GM10248 (cell line): ENCODE results near the gene DNPH1.

ENCODE experiments used
- CTCF ChIA-PET: fragments of 300-600 bp; sonication (Branson Sonifier 250); formaldehyde crosslinking; extraction: SDS; loops from one replicate; lab custom pipeline; 2021; ENCODE audit warnings: antibody characterized with exemption; lab: Yijun Ruan, JAX
- POLR2A ChIA-PET: fragments of 350-650 bp; sonication (Branson Sonifier 250); formaldehyde crosslinking; extraction: SDS; loops from one replicate; lab custom pipeline; 2020; ENCODE audit warnings: antibody characterized with exemption; lab: Yijun Ruan, JAX
- DNase-seq: peaks from one replicate; pipeline ENCODE4 v3.0.0; 2012; ENCODE audit errors: extremely low spot score
- CTCF ChIP-seq: IDR thresholded peaks from 2 replicates; pipeline ENCODE4 v1.5.1; 2012; ENCODE audit warnings: mild to moderate bottlenecking, low read depth; ENCODE audit errors: extremely low read depth, missing control alignments, control extremely low read depth

DNPH1 gene

GRCh38 chr6:43256670-43257366 lies 27.5 kb upstream of the DNPH1 start:
- POLR2A ChIA-PET = no interaction called here
- TF ChIP-seq CTCF = no peak
- no peak for DNase-seq
- CTCF ChIA-PET = interaction anchor here (1.4 to 5.8 kb wide), 3 partner anchors 7 to 28 kb away, joined by 4 to 38 read pairs (median 5); partner anchors contain the start of gene DNPH1

- no peak for TF ChIP-seq CTCF
- POLR2A ChIA-PET = no interaction called here
- CTCF ChIA-PET = interaction anchor here (1.0 to 5.8 kb wide), 6 partner anchors 8 to 178 kb away, joined by 3 to 38 read pairs (median 4); partner anchors contain the start of gene DNPH1
- no peak for DNase-seq
Measured at GRCh38 chr6:43255408-43256054, 26.2 kb upstream of the DNPH1 start.

- ChIA-PET CTCF (interaction anchor here (1.3 to 5.8 kb wide), 6 partner anchors 9 to 252 kb away, joined by 3 to 38 read pairs (median 10); partner anchors contain the start of gene DNPH1), POLR2A (no interaction called here)
- TF ChIP-seq CTCF = no peak
- no peak for DNase-seq
Measured at GRCh38 chr6:43254846-43255245, 25.6 kb upstream of the DNPH1 start.

GRCh38 chr6:43254138-43254817 lies 25.0 kb upstream of the DNPH1 start:
- no peak for DNase-seq
- ChIA-PET POLR2A (no interaction called here), CTCF (interaction anchor here (1.3 to 5.8 kb wide), 6 partner anchors 10 to 253 kb away, joined by 3 to 38 read pairs (median 10); partner anchors contain the start of gene DNPH1)
- no peak for TF ChIP-seq CTCF

- DNase-seq = no peak
- ChIA-PET CTCF (interaction anchor here (0.7 to 5.8 kb wide), 6 partner anchors 11 to 254 kb away, joined by 3 to 38 read pairs (median 10); partner anchors contain the start of gene DNPH1), POLR2A (no interaction called here)
- TF ChIP-seq CTCF = no peak
Measured at GRCh38 chr6:43253401-43253800, 24.1 kb upstream of the DNPH1 start.

- CTCF ChIA-PET = interaction anchor here (1.2 to 5.8 kb wide), 3 partner anchors 13 to 21 kb away, joined by 3 to 38 read pairs (median 25); partner anchors contain the start of gene DNPH1
- DNase-seq = no peak
- POLR2A ChIA-PET = no interaction called here
- TF ChIP-seq CTCF = no peak
Measured at GRCh38 chr6:43250992-43251373, 21.7 kb upstream of the DNPH1 start.
